ENCODE results near the gene RNF113B. TPM values are rescaled to one million over a fixed set of nuclear protein-coding genes. Genes with fewer than 3 reads are reported as not detected.

Gene RNF113B
- polyA plus RNA-seq, 10 donors: not detected

DNA sequence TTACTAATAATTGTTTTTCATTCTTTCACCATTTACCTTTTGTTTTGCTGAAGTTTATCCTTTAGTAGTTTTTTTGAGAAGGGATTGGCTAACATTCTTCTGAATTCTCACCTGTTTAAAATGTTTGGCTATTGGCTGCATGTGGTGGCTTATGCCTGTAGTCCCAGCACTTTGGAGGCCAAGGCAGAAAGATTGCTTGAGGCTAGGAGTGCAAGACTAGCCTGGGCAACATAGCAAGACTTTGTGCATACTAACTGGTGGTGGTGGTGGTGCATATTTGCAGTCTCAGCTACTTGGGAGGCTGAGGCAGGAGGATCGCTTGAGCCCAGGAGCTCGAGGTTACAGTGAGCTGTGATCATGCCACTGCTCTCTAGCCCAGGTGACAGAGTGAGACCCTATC, 27.5 kb upstream of the RNF113B start:
- DNase-seq: no peak

DNA sequence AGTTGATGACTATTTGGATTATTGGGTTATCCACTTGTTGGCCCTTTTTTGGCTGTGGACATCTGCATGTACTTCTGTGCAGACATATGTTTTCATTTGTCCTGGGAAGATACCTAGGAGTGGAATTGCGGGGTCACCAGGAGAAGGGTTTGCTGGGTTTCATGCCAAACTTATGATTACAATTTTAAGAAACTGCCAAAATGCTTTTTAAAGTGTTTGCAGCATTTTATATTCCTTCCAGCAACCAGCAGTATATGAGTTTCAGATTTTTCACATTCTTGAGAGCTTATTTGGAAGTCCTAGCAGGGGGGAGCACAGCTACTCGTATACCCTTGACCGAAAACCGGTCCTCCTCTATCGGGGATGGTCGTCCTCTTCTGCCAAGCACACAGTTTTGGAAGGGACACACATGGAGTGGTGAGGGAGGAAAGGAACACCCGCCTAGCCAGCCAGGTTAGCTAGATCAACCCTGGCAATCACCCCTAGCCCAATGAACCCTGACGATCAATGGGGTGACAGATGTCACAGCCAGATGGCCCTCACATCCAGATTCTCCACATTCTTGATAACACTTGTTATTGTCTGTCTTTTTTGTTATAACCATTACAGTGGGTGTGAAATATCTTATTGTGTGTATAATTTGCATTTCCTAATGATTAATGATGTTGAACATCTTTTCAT, 26.7 kb upstream of the RNF113B start:
- no peak for DNase-seq

DNA sequence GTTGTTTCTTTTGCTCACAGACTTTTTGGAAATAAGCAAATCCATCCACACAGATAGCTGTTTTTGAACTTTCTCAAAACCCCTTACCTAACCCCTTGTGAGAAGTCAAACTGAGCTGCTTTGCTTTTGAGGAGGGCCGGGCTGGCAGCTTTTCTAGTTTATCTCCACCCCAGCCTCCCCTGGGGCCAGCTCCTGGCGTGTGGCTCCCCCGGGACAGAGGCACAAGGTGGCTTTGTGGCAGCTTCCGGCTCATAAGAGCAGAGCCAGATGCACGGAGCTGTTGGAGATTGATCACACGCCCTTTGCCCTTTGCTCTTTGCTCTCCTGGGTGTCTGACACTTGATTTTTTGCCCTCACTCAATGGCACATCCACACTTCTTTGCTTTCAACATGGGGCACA, 24.9 kb upstream of the RNF113B start:
- DNase-seq: no peak

DNA sequence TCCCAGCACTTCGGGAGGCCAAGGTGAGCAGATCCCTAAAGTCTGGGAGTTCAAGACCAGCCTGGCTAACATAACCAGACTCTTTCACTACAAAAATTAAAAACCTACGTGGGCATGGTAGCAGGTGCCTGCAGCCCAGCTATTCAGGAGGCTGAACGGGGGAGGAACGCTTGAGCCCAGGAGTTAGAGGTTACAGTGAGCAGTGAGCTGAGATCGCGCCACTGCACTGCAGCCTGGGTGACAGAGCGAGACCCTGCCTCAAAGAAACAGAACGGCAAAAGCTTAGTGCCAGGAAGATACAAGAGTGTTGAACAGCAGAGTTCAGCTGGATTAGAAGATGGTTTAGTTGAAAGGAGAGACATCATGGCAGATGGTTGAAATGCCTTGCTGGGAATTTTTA, 24.1 kb upstream of the RNF113B start:
- DNase-seq: no peak

DNA sequence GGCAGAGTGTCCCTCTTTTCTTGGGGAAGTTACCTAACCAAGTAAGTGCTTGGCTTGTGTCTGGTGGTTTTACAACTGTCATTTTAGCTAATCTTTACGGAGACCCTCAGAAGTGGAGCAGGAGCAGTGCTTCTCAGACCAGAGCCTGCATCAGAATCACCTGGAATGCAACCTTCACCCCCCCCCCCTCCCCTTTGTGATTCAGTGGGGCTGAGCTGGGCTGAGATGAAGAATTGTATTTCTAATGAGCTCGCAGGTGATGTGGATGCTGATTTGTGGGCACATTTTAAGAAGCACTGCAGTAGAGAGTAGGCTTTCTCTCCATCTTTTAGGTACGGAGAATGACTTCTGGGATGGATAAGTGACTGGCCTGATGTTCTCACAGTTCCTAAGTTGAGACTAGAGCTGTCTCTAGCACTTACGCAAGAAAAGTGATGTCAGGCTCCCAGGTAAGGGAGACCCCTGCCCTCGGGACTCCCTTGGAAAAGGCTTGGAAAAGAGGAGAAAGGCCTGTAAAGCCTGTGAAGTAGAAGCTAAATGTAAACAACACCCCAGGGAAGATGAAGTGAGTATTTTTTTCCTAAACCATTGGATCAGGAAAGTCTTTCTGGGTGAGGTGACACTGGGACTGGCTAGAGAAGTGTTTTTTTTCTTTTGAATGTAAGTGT, 23.3 kb upstream of the RNF113B start:
- no peak for DNase-seq

DNA sequence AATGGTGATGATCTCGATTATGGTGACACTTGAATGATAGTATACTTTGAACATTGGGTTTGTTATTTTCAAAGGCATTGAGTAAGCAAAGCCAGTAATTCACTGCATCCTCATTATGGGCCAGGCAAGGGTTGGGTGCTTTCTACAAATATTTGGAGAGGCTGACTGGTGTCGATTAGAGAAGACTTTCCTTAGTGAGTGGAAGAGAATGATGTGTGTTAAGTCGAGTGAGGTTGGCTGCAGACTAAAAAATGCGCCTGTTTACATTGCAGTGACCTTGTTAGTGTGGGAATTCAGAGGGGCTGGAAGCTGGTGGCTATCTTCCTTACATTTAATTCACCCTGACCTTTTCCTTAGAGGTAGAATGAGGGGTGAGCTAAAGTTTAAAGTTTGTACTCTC, 22.4 kb upstream of the RNF113B start:
- no peak for DNase-seq

DNA sequence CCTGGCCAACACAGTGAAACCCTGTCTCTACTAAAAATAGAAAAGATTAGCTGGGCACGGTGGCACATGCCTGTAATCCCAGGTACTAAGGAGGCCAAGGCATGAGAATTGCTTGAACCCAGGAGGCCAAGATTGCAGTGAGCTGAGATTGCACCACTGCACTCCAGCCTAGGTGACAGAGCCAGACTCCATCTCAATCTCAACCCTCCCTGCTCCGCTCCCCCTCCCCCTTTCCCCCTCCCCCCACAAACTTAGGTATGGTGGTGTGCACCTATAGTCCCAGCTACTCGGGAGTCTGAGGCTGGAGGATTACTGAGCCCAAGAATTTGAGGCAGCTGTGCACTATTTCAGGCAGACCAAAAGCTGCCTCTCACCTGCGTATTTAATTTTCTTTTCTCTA, 21.6 kb upstream of the RNF113B start:
- DNase-seq: no peak

DNA sequence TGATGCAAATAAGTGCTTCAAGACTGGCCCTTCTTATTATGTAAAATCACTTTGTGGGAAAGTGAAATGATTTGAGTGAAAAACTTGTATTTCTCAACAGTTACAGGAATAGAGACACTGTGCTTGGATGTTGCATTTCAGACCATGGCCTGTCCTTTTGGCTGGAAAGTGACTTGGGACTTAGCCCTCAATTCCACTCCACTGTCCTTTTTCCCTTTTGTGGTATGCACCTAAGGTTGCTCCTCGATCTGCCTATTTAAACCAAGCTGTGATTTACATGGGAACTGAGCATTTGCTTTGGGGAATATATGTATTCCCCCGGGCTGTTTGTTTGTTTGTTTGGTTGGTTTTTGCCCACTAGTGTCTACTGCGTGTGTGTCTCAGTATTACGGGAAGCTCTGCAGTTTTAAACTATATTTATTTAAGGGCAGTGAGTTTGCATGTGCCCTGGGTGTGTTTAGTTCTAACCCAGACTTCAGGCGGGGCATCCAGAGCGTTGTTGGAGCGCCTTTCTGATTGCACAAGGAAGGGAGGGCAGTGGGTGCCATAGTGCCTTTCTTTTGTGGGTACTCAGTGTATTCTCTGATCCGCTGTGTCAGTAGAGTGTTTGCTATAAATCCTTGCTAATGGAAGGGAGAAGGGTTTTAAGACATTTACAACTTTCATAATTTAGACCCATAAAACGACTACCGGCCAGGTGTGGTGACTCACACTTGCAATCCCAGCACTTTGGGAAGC, 18.2 kb upstream of the RNF113B start:
- no peak for DNase-seq

DNA sequence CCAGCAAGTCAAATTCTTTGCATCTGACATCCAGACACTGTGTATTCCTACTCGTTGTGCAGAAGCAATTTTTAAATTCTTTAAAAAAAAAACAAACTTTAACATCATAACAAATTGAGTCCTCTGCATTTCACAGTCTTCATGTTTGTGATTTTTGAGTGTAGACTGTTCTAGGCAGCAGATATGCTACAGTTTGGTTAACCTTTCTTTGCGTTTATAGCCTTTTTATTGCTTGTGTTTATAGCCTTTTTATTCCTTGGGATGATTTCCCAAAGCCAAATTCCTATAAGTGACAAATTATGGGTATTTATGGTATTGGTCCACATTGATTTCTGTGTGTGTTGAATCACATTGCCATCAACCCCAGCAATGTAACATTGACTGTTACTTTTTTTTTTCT, 14.9 kb upstream of the RNF113B start:
- no peak for DNase-seq

DNA sequence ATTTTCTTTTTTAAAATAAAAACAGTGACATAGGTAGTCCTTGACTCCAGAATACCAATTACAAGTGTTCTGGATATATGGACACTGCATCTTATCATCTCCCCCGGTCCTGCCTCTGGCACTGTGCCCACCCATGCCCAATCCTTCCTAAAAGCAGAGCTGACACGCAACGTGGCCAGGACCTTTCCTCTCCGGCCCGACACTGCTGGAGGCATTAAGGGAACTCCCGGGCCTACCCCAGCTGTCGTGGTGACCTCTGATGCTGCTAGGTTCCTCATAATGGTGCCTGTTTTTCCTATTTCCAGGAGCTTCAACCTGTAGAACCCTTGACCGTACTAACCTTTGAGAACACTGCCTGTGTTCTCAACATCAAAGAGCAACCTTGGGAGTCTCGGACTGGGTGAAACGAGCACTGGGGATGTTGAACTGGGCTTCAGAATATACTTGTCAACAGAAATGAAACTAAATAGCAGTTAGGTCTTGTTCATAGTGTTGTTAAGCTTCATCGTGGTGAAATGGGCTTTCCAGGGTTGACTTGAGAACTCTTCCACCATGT, 13.9 kb upstream of the RNF113B start:
- no peak for DNase-seq

DNA sequence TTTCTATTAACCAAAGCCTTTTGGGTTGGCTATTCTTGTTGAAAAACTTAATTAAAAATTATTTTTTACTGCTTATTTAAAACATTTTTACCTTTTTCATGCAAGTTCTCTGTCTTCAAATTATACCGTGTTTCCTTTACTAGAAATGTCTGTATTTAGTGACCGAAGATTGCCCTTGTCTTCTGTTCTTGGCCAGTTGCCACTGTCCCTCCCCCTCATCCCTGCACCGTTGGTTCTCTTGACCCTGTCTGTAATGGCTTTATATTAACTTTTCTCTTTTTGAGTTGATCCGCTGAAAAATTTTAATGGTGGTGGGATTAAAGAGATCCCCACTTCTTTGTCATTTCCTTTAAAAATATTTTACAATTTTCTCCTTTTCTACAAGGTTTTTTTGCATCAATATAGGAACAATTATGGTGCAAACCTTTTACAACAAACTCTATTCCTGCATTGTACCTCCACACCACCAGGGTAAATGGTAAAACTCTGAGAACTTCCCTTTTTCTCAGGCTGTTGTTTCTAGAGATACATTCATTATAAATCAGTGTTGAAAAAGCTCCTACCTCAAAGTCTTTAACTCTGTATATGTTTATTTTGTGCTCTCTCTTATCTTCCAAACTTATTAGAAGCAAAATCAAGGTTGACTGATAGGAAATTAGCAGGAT, 12.9 kb upstream of the RNF113B start:
- peak in 1 of 3 donors; percentile 55 for DNase-seq

DNA sequence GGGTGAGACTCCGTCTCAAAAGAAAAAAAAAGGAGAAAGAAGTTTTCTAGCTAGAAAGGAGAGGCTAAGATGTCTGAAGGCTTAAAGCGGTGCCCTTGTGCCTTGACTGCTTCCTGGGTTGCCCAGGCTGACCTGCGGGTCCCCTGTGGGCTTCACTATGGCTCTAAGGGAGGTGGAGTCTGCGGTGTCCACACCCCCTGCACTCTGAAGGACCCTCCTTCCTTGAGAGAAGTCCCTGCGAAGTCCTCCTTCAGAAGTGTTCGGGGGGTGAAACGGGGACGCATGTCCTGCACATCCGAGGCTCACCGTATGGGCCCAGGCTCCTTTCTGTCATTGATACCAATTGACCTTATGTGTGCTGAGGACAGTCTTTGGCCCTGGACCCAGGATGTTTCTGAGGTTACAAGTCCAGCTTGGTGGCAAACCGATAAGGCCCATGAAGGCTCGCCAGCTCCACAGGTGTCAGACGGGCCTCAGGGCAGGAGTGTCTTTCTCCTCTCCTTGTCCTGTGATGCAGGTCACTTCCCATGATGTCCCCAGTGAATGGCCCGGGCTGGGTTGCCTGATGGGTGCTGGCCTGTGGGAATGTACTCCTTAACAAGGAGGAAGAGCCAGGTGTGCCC, 11.6 kb upstream of the RNF113B start:
- DNase-seq: no peak

DNA sequence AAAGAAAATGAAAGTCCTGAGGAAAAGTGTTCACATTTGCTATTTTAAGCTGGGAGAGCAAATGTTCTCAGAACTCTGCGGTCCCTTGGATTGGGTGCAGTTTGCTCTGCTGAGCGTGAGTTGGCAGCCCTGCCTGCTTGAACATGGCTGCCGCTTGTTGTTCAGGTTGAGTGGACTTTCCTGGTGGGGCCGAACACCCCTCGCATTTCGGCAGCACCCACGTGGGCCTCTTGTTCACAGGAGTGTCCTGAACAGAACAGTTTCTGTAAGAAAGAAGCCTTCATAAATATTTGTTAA, 10.8 kb upstream of the RNF113B start:
- no peak for DNase-seq

DNA sequence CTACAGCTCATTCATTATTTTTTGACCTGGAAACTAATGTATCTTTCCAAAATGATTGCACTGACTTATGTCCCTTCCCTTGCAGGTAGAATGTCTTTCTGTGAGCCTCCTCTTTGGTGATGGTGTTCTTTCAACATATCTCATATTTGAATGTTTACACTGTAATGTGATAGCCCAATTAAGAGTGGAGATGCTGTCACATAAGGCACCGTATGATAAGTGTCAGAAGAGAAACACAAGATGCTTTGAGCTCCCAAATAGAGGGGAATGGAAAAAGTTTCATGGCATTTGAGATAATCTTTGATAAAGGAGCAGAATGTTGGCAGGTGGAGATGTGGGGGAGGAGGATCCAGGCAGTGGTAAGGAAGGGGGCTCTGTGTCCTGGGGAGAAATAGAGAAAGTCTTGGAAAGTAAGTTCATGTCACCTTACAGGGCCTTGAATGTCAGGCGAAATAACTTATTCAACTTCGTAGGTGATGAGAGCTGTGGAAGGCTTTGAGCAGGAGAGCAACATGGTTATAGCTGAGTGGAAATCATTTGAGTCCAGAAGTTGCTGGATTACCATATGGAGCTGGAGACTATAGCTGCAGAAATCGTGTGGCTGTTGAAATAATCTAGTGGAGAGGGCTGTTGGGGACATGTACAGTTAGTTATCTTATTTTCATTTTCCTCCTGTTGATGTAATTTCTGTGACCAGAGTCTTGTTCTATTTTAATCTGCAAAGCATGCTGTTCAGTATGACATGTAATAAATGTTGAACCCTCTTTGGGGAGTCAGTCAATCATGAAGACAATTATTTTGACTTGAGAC, 10.3 kb upstream of the RNF113B start:
- no peak for DNase-seq

DNA sequence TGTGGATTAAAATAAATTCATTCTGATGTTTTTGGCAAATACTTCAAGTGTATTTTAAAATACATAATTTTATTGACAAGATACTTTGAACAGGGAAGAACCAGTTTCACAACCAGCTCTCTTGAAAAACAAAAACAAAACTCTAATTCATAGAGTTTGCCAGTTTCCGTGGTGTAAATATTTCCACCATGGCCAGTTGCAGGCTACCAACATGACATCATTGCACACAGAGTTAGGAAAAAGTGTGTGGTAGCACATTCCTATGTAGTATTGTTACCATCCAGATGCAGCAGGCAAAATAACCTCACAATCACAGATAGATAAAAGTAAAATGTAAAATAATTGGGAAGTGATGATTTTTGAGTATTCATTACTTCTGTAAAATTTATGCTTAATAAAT, 7.7 kb upstream of the RNF113B start:
- DNase-seq: no peak

DNA sequence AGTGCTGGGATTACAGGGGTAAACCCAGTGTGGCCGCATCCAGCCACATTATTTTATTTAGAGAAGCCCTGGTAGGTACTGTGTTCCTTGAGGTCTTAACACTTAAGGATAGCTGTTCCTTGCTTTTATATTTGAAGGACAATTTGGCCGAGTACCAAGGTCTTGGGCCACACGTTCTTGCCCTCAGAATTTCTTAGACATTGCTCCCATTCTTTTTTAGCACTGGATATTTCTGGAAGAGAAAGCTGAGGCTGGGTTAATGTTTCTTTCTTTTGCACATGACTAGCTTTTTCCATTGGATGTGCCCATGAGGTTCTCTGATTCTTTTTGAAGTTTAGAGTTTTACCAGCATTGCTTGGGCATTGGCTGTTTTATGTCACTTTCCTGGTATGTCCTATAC, 5.5 kb upstream of the RNF113B start:
- no peak for DNase-seq

DNA sequence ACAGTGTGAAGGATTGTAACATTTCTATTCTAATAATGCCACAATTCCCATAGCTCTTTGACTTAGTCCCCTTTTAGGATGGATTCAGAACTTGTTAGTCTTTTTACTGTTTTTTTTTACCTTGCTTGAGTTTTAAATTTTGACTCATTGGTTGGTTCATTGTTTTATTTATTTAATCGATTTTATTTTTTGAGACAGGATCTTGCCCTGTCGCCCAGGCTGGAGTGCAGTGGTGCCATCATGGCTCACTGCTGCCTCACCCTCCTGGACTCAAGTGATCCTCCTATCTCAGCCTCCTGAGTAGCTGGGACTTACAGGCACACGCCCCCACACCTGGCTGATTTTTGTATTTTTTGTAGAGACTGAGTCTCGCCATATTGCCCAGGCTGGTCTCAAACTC, 5.1 kb upstream of the RNF113B start:
- no peak for DNase-seq

DNA sequence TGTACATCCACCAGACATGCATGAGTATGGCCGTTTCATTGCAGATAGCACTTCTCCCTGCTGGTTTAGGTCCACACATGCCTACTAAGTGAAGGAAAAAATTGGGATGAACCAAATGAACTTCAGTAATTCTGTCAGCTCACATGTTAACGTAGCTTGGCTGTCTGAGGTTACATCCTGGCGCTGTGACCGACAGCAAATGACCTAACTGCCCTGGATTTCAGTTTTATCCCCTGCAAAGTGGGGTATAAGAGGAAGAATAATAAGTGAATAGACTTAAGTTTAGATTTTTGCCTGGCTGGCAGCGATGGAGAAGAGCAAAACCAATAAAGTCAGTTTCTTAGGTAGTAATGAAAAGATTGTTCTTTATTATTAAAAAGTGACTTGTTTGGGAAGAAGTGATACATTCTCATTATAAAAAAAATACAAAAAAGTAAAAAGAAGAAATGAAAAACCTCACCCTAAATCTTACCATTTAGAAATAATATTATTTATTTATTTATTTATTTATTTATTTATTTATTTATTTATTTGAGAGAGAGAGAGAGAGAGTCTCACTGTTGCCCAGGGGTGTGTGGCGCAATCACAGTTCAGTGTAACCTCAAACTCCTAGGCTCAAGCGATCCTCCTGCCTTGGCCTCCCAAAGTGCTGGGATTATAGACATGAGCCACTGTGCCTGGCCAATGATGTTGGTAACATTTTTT, 4.2 kb upstream of the RNF113B start:
- DNase-seq: no peak

DNA sequence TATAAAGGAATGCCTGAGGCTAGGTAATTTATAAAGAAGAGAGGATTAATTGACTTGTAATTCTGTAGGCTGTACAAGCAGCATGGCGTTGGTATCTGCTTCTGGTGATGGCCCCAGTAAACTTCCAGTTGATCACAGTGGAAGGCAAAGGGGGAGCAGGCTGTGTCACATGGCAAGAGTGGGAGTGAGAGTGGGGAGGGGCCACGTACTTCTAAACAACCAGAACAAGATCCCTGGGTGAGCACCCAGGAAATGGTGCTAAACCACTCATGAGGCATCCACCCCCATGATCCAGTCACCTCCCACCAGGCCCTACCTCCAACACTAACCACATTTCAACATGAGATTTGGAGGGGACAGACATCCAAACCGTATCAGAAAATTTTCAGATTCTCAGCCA, 3.0 kb upstream of the RNF113B start:
- no peak for DNase-seq

DNA sequence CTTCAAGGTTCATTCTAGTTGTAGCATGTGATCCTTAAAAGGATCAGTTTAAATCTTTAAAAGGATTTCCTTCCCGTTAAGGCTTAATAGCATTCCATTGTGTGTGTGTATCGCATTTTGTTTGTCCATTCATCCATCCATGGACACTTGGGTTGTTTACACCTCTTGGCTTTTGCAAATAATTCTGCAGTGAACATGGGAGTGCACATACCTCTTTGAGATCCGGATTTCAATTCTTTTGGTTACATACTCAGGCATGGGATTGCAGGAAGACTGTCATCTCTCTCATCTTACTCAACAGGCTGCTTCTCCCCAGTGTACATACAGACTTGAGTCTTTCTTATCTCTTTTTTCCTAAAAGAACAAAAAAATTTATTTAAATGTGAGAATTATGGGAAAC, 1.2 kb downstream of the RNF113B start:
- DNase-seq: no peak

DNA sequence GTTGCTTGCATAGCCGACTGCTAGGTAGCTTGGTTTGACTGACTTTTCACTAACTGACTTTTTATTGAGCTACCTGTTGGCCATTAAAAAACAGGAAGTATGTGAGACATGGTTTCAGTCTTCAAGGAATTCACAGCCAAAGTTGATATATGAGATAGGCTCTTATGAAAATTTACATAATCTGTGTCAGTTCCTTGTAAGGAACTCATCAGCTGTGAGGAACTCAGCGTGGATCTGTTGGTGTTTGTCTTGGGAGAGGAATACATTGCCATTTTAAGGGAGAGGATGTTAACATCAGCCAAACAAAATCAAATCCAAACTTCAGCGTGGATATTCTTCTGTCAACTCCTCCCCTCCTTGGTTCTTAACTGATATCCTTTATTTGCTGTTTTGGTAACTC, 2.0 kb downstream of the RNF113B start:
- DNase-seq: no peak

All from muscle of back (tissue), 11 donors.